H1 (cell line): ENCODE data around the gene SPG7. TPM values are rescaled to one million over a fixed set of nuclear protein-coding genes. Genes with fewer than 3 reads are reported as not detected.

ENCODE experiments used
- EZH2 ChIP-seq: fragments of 200-600 bp; sonication (generic); IDR thresholded peaks from 2 replicates; pipeline ENCODE4 v1.7.1; 2012; ENCODE audit warnings: low read depth, mild to moderate bottlenecking, moderate library complexity, low read length, inconsistent platforms; ENCODE audit not compliant: severe bottlenecking
- KDM5A ChIP-seq: fragments of 200-600 bp; IDR thresholded peaks from 2 replicates; pipeline ENCODE4 v1.7.1; 2012; ENCODE audit warnings: mild to moderate bottlenecking, low read length, inconsistent platforms, mixed read lengths
- TBP ChIP-seq: IDR thresholded peaks from 2 replicates; pipeline ENCODE4 v1.6.1; 2011; ENCODE audit warnings: low read depth, low read length, improper control_type of control experiment
- polyA plus RNA-seq, 7 experiments: library from polyadenylated mRNA; depleted of rRNA in 3 of 7; stranded (reverse) in 5 of 7; unstranded in 2 of 7; fragments of >200 nt in 5 of 7; fragments of 200-250 nt in 2 of 7; gene quantifications; 1 replicate in 5 of 7; 2 replicates in 1 of 7; 4 replicates in 1 of 7; pipeline versions ENCODE4 v1.2.1 to v1.2.3, GENCODE V29; 2011 to 2013; ENCODE audit warnings: missing spikeins in 2 of 7, mixed read lengths in 2 of 7
- total RNA-seq: library from RNA; stranded (reverse); fragmentation: NEBNext Ultra II Directional; extraction: Animal tissue kit (Norgen Biotek cat#: 25700); gene quantifications from 2 replicates; pipeline ENCODE4 v1.2.1, GENCODE V29; 2021

SPG7 gene
- total and polyA plus RNA-seq, 2 of the 8 experiments (the other 6 are each of a cell fraction or from before 2014, with no cell fraction given), result 72.1 to 113 TPM

DNA sequence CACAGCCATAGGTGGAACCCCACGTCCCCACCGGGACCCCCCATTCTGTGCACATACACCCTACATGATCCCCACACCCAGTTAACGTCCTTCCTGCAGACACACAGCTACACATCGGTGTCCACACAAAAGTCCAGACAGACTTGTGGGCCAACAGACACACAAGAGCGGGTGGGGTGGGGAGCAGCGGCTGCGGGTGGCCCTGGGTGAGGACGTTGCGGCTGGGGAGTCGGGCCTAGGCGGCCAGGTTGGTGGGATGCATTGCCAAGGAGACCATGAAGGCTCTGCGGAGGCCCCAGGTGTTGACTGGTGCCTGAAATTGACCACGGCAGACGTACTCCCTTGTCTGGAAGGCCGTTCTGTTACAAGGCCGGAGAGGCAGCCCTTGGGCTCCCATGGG is 96.6 kb downstream of the SPG7 start (continued):
- TF ChIP-seq TBP, result no peak
- no peak for TF ChIP-seq EZH2
- TF ChIP-seq KDM5A, result no peak
- TF ChIP-seq, all 59 proteins: peak for 0
